Uterus (tissue), 4 donors: Measurements from ENCODE around the gene KRT3. TPM values are rescaled to one million over a fixed set of nuclear protein-coding genes. Genes with fewer than 3 reads are reported as not detected.

Source experiments
- DNase-seq, 2 donors: peaks; one replicate each; pipeline ENCODE4 v3.0.0-alpha.2; 2019 to 2020
- H3K27ac ChIP-seq, 2 donors: fragments of 200-600 bp; sonication (generic); 1 replicate in 1 of 2; 2 replicates in 1 of 2; pipeline ENCODE4 v1.5.1; 2016 to 2018
- H3K27me3 ChIP-seq, 2 donors: fragments of 200-600 bp; sonication (generic); one replicate each; pipeline ENCODE4 v1.5.1; 2018 to 2019; ENCODE audit warnings: control low read depth in 1 of 2
- H3K36me3 ChIP-seq, 2 donors: fragments of 200-600 bp; sonication (generic); one replicate each; pipeline ENCODE4 v1.5.1; 2019; ENCODE audit warnings: control low read depth in 1 of 2
- H3K4me1 ChIP-seq, 2 donors: fragments of 200-600 bp; sonication (generic); one replicate each; pipeline ENCODE4 v1.5.1; 2018 to 2019; ENCODE audit warnings: control low read depth in 1 of 2
- H3K4me3 ChIP-seq, 2 donors: fragments of 200-600 bp; sonication (generic); 1 replicate in 1 of 2; 2 replicates in 1 of 2; pipeline ENCODE4 v1.5.1; 2018 to 2019; ENCODE audit warnings: mild to moderate bottlenecking in 1 of 2
- H3K9me3 ChIP-seq, 2 donors: fragments of 200-600 bp; sonication (generic); one replicate each; pipeline ENCODE4 v1.5.1; 2019; ENCODE audit warnings: control low read depth in 1 of 2
- POLR2A ChIP-seq, 2 donors: fragments of 450-650 bp; IDR thresholded peaks; one replicate each; pipeline ENCODE4 v1.6.1; 2016; ENCODE audit warnings: antibody characterized with exemption in 2 of 2, mild to moderate bottlenecking in 1 of 2, moderate library complexity in 1 of 2
- intact Hi-C: fragments of 100-400 bp; cut with DNase I; formaldehyde crosslinking; loops from one replicate; pipeline ENCODE4 v1.15.1; 2023; ENCODE audit warnings: low total_unique reads
- total RNA-seq, 4 donors: library from RNA; depleted of rRNA in 3 of 4; stranded (reverse); fragments of >200 nt in 3 of 4; gene quantifications; one replicate each; pipeline versions ENCODE4 v1.1.0 to v1.2.4, GENCODE V29; 2014 to 2023
- TF ChIP-seq, protein P1 (sequence below), 4 experiments: fragments of 200-600 bp in 2 of 4; fragments of 450-650 bp in 2 of 4; sonication (generic) in 2 of 4; IDR thresholded peaks; one replicate each; pipeline ENCODE4 v1.5.1; 2016 to 2019; ENCODE audit warnings: antibody characterized with exemption in 4 of 4, mild to moderate bottlenecking in 2 of 4, moderate library complexity in 1 of 4
- donor health status: DM: yes; HTN: yes; CAD: no.

Gene KRT3
- total RNA-seq, 4 donors from 2014 or later: not detected

DNA sequence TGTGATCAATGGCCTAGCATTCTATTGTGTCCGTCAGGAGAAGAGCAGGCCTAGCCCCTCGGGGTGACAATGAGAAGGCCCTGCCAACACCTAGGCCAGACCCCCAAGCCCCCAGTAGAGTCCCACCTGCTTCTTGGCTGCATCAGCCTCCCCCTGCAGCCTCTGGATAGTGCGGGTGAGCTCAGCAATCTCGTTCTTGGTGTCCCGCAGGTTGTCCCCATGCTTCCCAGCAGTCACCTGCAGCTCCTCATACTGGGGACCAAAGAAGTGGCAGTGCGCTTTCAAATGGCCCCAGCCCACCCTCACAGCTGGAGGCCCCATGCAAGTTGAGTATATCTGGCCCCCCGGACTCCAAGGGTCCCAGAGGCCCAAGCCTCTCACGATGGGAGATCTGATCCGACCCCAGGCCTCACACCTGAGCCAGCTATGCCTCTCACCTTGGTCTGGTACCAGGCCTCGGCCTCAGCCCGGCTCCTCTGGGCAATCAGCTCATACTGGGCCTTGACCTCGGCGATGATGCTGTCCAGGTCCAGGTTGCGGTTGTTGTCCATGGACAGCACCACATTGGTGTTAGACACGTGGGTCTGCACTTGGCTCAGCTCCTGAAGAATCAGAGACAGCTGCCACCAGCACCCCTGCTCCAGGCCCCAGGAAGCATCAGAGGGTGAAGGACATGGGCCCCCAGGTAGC is 28.0 kb upstream of the KRT3 start:
- H3K4me3 ChIP-seq: no peak overlapping the region
- H3K4me1 ChIP-seq: no peaks in the 10 kb centered on the region
- no peak for TF ChIP-seq POLR2A (IDR thresholded peaks at IDR 0.05)
- TF ChIP-seq, protein P1, sequence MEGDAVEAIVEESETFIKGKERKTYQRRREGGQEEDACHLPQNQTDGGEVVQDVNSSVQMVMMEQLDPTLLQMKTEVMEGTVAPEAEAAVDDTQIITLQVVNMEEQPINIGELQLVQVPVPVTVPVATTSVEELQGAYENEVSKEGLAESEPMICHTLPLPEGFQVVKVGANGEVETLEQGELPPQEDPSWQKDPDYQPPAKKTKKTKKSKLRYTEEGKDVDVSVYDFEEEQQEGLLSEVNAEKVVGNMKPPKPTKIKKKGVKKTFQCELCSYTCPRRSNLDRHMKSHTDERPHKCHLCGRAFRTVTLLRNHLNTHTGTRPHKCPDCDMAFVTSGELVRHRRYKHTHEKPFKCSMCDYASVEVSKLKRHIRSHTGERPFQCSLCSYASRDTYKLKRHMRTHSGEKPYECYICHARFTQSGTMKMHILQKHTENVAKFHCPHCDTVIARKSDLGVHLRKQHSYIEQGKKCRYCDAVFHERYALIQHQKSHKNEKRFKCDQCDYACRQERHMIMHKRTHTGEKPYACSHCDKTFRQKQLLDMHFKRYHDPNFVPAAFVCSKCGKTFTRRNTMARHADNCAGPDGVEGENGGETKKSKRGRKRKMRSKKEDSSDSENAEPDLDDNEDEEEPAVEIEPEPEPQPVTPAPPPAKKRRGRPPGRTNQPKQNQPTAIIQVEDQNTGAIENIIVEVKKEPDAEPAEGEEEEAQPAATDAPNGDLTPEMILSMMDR (IDR thresholded peaks at IDR 0.05): no peak
- no peaks in the 10 kb centered on the region for H3K9me3 ChIP-seq
- H3K27me3 ChIP-seq: no peaks in the 10 kb centered on the region
- no peak for DNase-seq
- intact Hi-C loops: no loop called here
- no peaks in the 10 kb centered on the region for H3K36me3 ChIP-seq
- no peak overlapping the region for H3K27ac ChIP-seq

GRCh38 chr12:52822771-52823510 is 27.0 kb upstream of the KRT3 start:
- no peak for TF ChIP-seq POLR2A (IDR thresholded peaks at IDR 0.05)
- TF ChIP-seq, protein P1 (IDR thresholded peaks at IDR 0.05): no peak
- H3K27me3 ChIP-seq: no peaks in the 10 kb centered on the region
- no peaks in the 10 kb centered on the region for H3K9me3 ChIP-seq
- H3K27ac ChIP-seq: no peak overlapping the region
- no peaks in the 10 kb centered on the region for H3K4me1 ChIP-seq
- DNase-seq: no peak
- H3K36me3 ChIP-seq: no peaks in the 10 kb centered on the region
- H3K4me3 ChIP-seq: no peak overlapping the region
- intact Hi-C loops: no loop called here

- TF ChIP-seq, protein P1 (IDR thresholded peaks at IDR 0.05): no peak
- no peak for TF ChIP-seq POLR2A (IDR thresholded peaks at IDR 0.05)
- H3K36me3 ChIP-seq: no peaks in the 10 kb centered on the region
- H3K9me3 ChIP-seq: no peaks in the 10 kb centered on the region
- intact Hi-C loops: no loop called here
- no peaks in the 10 kb centered on the region for H3K27me3 ChIP-seq
- no peak overlapping the region for H3K27ac ChIP-seq
- no peak overlapping the region for H3K4me3 ChIP-seq
- no peaks in the 10 kb centered on the region for H3K4me1 ChIP-seq
- DNase-seq: no peak
Observed at GRCh38 chr12:52821826-52822660, 26.1 kb upstream of the KRT3 start.

DNA sequence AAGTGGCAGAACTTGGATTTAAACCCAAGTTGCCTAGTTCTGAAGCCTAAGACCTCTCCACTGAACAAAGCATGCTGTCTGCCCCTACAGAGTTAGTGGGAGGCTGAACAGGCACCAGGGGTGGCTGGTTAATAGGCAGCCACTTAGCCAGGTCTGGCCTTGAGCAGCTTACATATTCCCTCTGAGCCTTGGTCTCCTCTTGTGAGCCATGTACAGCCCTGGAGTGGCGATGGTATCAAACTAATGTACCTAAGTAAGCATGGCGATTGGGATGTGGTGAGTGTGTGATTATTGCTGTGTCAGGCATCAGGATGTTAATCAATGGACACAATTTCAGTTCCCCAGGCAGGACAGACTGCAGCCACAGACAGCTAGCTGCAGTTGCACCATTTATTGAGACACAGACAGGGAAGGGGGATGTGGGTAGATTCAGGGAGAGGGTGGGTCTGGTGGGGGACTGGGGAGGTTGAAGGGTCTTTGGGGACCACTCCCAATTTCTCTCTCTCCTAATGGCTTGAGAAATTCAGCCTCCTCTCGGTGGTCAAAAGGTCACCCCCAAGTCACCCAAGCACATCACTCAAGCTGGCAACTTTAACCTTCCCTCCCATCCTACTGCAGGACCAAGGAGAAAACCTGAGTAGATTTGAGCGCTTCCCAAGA is 25.3 kb upstream of the KRT3 start:
- H3K36me3 ChIP-seq: no peaks in the 10 kb centered on the region
- H3K4me1 ChIP-seq: no peaks in the 10 kb centered on the region
- H3K9me3 ChIP-seq: no peaks in the 10 kb centered on the region
- H3K27ac ChIP-seq: no peak overlapping the region
- intact Hi-C loops: no loop called here
- no peak for TF ChIP-seq POLR2A (IDR thresholded peaks at IDR 0.05)
- TF ChIP-seq, protein P1 (IDR thresholded peaks at IDR 0.05): no peak
- H3K27me3 ChIP-seq: no peaks in the 10 kb centered on the region
- no peak for DNase-seq
- H3K4me3 ChIP-seq: no peak overlapping the region
